Activated naive CD4-positive, alpha-beta T cell (primary cell): ENCODE data around the gene PRPS2.

Source experiments
- DNase-seq, 4 experiments: peaks; one replicate each; lab custom pipeline; 2025; lab: John Stamatoyannopoulos, UW

Gene PRPS2

DNA sequence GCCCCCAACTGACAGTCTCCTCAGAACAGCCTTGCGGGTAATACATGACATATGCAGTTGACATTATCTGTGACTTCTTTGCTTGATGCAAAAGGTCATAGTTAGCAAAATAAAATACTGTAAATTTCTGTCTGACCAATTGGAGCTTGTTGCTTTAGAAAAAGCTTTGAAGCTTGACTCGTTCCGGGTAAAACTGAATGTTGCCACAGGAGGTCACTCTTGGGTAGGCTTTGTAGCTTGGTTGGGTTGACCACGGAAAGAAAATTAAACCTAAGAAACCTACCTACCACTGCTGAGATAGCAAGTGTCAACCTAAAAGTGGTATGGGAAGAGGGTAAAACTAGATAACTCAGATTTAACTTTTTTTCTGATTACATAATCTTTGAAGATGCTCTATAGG is 23.2 kb downstream of the PRPS2 start:
- DNase-seq, result peak in 1 of 4 experiments; percentile 17

DNA sequence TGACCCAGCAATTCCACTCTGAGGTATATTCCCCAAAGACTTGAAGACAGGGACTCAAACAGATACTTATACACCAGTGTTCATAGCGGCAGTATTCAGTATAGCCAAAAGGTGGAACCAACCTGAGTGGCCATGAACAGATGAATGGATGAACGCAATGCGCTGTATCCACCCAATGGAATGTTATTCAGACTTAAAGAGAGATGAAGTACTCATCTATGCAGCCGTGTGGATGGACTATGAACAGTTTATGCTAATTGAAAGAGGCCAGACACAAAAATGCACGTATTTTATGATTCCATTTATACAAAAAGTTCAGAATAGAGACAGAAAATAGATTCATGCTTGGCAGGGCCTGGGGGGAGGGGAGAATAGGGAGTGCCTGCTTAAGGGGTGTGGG is 26.3 kb downstream of the PRPS2 start:
- no peak for DNase-seq

DNA sequence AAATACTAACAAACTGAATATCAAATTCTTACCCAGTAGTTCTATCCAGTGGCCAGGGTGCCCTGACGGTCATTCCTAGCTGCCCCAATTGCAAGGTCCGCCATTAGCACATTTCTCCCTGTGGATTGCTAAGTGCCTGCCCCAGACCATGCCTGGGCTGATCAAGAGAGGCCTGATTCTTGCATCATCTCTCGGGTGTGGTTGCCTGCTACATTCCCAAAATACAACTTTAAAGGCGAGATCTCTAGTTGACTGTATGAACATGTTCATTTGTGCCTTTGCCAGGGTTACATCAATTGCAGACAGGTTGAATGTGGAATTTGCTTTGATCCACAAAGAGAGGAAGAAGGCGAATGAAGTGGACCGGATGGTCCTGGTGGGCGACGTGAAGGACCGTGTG is 28.0 kb downstream of the PRPS2 start:
- no peak for DNase-seq

DNA sequence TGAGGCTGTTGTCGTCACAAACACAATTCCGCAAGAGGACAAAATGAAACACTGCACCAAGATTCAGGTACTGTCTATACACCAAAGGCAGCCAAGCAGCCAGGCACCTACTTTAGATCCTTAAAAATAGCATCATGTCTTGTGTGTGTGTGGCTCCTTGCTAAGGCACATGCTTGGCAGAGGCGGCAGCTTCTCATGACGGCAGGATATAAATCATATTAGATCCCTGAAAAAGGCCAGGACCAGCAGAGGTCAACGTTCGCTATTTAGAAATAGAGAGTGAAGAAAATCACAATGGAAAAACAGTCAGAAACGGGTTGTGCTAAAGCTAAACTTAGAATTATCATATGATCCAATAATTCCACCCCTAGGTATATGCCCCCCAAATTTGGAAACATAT is 29.5 kb downstream of the PRPS2 start:
- no peak for DNase-seq

DNA sequence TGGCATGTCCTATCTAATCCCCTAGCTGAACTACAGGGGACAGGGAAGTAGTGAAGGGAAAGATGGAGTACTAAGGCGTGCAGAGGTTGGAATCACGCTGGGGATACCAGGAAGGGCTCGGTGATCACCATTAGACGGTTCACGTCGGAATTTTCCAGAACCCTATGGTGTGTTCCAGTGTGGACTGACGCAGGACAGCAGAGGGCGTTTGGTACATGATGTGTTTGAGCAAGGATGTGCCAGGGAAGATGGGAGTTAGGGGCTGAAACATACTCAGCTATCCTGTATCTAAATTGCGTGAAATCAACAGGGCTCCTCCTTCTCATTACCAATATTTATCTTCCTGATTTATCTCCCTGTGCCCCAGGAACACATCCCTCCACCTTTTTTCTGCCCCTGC is 33.7 kb downstream of the PRPS2 start:
- DNase-seq, result no peak

DNA sequence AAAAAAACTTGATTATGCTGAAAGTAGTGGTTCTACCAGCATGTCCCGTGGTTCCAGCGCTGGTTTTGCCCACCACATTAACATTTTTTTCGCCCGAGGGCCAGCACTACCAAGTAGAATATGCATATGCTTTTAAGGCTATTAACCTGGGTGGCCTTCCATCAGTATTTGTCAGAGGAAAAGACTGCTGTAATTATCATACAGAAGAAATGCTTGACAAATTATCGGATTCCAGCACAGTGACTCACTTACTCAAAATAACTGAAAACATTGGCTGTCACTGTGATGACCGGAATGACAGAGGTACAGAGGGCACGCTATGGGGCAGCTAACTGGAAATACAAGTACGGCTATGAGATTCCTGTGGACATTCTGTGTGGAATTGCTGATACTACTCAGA is 34.6 kb downstream of the PRPS2 start:
- DNase-seq, result no peak

DNA sequence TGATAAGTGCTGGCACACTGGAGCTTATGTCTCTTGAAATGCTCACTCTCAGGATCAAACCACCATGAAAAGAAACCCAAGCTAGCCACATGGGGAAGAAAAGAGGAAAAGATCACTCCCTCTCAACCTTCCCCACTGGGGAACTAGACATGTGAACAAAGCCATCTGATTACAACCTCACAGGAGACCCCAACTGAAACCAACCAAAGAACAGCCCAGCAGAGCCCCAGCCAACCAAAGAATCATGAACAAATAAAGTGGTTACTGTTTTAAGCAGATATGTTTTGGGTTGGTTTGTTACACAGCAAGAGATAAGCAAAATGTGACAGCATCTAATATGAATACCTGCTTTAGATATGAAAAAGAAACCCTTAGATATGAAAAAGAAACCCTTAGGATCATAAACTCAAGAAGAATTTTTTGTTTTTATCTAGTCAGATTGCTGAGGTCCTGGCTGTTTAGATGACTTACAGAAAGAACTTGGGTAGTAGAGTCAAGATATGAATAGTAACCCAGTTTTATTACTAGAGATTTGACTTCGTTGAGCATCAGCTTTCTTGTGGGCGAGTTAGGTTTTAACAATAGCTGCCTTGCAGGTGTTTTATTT is 52.0 kb downstream of the PRPS2 start:
- no peak for DNase-seq

DNA sequence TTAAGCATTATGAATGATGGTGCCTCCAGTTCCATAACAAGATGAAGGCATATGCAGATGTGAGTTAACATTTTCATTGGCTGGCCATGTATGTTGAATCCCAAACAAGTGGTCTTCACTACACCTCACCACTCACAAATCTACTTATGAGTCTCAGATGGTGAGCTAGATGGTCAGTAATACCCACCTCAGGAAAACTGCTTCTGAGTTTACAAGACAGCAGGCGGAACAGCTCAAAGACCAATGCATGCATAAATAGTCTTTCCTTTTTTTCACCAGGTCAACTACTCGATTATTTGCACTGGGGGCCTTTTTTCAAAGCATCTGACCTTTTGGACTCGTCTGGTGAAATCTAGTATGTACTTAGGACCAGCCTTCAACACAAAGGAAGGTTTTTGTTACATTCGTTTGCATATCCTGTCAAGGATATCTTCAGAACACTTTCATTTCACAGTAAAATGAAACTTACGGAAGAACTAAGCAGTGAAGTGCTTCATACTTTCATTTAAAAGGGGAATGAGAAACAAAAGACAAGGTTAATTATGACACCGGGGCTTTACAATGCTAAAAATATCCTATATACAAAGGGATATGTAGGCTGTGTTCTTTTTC is 52.6 kb downstream of the PRPS2 start:
- DNase-seq, result no peak

DNA sequence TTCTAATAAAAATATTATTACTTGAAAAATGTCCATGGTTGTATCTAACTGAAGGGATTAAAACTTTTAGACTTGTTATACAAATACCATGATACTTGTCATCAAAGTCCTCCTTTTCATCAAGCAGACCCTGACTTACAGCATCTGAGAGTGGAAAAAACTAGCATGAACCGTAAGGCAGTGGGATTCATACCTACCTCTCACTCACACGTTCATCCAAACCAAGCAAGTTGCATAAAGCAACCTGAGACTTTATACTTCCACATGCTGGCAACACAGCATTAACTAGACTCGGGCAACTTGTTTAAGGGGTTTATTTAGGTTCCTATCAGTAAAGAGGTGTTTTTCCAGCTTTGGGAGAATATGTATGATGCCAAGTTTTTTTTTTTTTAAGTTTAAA is 53.1 kb downstream of the PRPS2 start:
- no peak for DNase-seq

DNA sequence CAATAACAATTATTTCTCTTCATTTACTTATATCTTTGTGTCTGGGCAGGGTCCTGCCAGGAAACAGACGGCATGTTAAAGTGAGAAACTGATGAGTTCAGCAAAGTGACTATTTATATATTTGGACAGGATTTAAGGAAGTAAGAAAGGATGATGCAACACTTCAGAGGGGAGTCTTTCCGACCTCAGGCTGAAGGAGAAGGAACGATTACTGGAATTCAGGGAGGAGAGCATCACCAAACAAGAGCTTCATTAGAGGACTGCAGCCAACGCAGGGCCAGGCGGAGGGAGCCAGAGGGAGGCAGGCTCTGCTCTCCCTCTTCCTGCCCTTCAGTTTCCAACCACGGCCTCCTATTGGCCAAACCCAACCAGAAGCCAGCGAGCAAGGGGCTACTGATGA is 74.1 kb downstream of the PRPS2 start:
- DNase-seq, result no peak

DNA sequence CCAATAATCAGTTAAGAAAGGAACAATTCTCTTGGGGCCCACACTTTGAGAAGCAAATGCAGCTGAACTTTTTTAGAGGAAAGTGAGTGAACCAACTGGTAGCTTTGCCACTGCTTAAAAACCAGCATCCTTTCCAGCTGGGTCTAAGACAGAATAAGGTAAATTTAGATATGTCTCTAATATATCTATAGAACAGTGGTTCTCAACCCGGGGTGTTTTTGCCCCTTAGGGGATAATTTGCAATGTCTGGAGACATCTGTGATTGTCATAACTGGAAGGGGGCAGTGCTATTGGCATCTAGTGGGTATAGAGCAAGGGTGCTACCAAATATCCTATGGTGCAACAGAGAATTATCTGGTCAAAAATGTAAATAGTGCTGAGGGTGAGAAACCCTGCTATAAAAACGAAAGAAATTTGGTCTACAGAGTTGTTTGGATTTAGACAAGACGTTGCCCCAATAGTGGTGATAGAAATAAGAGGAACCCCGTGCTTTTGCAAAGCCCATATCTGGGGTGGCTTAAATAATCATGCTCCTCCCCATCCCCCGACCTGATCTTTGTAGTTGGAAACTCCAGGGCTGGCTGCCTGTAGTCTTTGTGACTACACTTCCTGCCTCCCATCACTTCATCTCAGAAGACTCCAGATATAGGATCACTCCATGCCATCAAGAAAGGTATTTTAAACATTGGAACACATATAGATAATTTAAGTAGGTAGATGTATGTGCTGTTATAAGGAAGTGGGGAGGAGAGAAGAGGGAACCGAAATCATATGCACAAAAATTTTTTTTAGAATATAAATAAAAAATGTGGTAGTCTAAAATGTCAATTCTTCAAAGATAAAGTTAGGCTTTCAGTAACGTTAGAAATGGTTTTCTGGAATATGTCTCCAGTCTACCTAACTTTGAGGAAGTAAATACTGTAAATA is 75.5 kb downstream of the PRPS2 start, which contains the start of gene TLR7:
TLR7 (plus strand) TSS at position 622 of the 927 bp plus-strand sequence. CDS start 507 bp downstream, outside the sequence.
- no peak for DNase-seq

DNA sequence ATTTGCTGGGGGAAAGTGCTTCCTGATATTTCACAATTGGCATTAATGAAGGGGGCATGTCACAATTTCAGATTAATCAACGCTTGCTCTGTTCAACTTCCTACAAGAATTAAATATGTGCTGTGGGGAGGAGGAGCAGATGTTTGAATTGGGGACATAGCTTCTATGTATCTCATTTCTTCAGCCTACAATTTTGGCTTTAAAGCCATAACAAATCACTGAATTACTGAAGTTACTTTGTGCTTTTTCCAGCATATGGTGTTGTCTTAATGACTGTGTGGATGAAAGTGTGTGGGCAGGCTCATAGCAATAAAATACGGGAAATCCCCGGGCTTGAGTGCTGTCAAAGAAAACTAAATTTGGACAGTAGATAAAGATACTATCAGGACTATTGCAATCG is 76.5 kb downstream of the PRPS2 start:
- DNase-seq, result no peak

DNA sequence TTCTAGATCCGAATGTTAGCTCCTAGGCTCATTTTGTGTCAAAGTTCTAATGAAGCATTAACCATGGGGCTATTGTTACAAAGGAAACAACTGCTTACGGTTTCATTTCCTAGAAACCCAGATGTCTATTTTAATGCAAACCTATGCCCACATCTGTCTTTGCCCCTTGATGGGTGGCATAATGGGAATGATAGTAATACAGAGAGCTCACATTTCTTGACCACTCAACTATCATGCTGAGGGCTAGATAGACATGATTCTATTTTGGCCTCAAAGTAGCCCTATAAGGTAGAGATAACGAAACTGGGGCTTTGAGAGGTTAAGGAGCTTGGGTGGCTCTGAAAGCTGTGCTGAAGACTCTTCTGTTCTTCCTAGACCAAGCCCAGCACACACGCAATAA is 77.5 kb downstream of the PRPS2 start:
- no peak for DNase-seq

DNA sequence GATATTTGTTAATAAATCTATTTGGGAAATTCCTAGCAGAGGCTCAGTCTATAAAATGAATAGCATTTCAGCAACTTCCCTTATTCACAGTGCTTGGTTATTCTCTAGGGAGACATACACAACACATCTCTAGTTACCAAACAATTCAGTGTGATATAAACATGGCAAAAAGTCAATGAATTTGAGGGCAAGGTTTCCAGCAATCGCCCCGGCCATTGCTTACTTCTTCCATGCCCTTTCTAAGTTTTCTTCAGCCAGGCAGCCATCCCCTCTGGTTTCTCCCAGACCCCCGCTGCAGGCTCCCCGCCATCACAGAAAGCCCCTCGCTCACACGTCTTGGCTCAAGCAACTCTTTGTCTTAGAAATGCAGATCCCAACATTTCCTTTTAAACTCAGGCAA is 80.0 kb downstream of the PRPS2 start:
- DNase-seq, result no peak

DNA sequence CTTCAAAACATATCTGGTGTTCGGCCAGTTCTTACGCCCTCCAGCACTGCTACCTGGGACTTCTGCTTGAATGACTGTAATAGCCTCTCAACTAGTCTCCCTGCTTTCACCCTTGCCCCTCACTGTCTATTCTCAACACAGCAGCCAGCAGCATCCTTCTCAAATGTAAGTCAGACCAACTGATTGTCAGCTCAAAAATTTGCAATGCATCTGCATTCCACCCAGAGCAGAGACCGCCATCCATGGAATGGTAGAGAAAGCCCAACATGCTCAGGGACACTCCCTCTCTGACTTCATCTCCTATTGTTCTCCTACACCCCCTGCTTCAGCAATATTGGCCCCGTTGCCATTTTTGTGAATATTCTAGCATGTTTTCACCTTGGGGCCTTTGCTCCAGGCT is 81.5 kb downstream of the PRPS2 start:
- DNase-seq, result no peak
